NB4 (cell line): ENCODE results near the gene CLPTM1L.
"Not testable (repeated sequence)": the region's sequence is repeated elsewhere in the genome, so short reads cannot be mapped to it uniquely, and the experiment has no call there.

ENCODE experiments used
- DNase-seq: peaks from one replicate; pipeline ENCODE4 v3.0.0; 2010; ENCODE audit warnings: low read depth
- H3K4me3 ChIP-seq: one replicate; pipeline ENCODE4 v1.5.1; 2011; ENCODE audit warnings: mild to moderate bottlenecking, low read depth, low read length, moderate library complexity
- CTCF ChIP-seq: IDR thresholded peaks from one replicate; pipeline ENCODE4 v1.5.1; 2012; ENCODE audit warnings: low read depth, low read length
- MAX ChIP-seq: IDR thresholded peaks from 2 replicates; pipeline ENCODE4 v1.6.1; 2011; ENCODE audit warnings: low read depth, low read length
- MYC ChIP-seq: IDR thresholded peaks from 2 replicates; pipeline ENCODE4 v1.6.1; 2011; ENCODE audit warnings: low read depth, low read length
- POLR2A ChIP-seq: IDR thresholded peaks from 2 replicates; pipeline ENCODE4 v1.6.1; 2011; ENCODE audit warnings: mild to moderate bottlenecking; ENCODE audit not compliant: insufficient read length; ENCODE audit errors: extremely low read depth

Gene CLPTM1L

GRCh38 chr5:1285883-1286291, 59.0 kb downstream of the CLPTM1L start:
- H3K4me3 ChIP-seq = no peak overlapping the region
- TF ChIP-seq POLR2A = no peak
- no peak for TF ChIP-seq MAX
- DNase-seq = no peak

- TF ChIP-seq POLR2A = no peak
- no peak for TF ChIP-seq MYC
- TF ChIP-seq CTCF = no peak
- DNase-seq = no peak
- H3K4me3 ChIP-seq = no peak overlapping the region
These were observed 59.8 kb downstream of the CLPTM1L start for GRCh38 chr5:1285141-1285540.

GRCh38 chr5:1284336-1284970, 60.4 kb downstream of the CLPTM1L start:
- H3K4me3 ChIP-seq, DNase-seq: not testable (repeated sequence)

GRCh38 chr5:1283729-1284041, 61.2 kb downstream of the CLPTM1L start:
- DNase-seq = not testable (repeated sequence)

GRCh38 chr5:1282993-1283728, 61.7 kb downstream of the CLPTM1L start:
- not testable (repeated sequence) for DNase-seq, H3K4me3 ChIP-seq

More at GRCh38 chr5:1283729-1284041, 61.2 kb downstream of the CLPTM1L start:
- H3K4me3 ChIP-seq = not testable (repeated sequence)

- no peak overlapping the region for H3K4me3 ChIP-seq
- DNase-seq = no peak
- TF ChIP-seq MYC (no peak), POLR2A (no peak), CTCF (no peak), MAX (no peak)
These were observed 62.5 kb downstream of the CLPTM1L start for GRCh38 chr5:1282131-1282992.

- no peak overlapping the region for H3K4me3 ChIP-seq
- TF ChIP-seq MAX = no peak
- no peak for TF ChIP-seq POLR2A
- no peak for TF ChIP-seq MYC
- no peak for TF ChIP-seq CTCF
- DNase-seq = no peak
These were observed 63.6 kb downstream of the CLPTM1L start for GRCh38 chr5:1281038-1281882.
